ENCODE measurements around the gene ADAMTS17. TPM values are rescaled to one million over a fixed set of nuclear protein-coding genes. Genes with fewer than 3 reads are reported as not detected.

The ADAMTS17 gene
- total and polyA plus RNA-seq, 2 experiments from 2014 or later = 3.7 to 4.4 TPM

- Histone ChIP-seq H3K4me1 (ENCODE audit: insufficient read depth) (no peaks in the 10 kb centered on the region), H4K20me1 (ENCODE audit: insufficient read depth, poor library complexity, severe bottlenecking) (no peaks in the 10 kb centered on the region)
- DNase-seq (ENCODE audit: low spot score) = no peak
These were observed 386.6 kb downstream of the ADAMTS17 start for GRCh38 chr15:99955181-99955525.

GRCh38 chr15:99954361-99955180 lies 387.2 kb downstream of the ADAMTS17 start:
- TF ChIP-seq EZH2 (IDR thresholded peaks at IDR 0.05; ENCODE audit: borderline replicate concordance) = no peak
- no peak for TF ChIP-seq CTCF (IDR thresholded peaks at IDR 0.05; ENCODE audit: poor library complexity)
- TF ChIP-seq EZH2phosphoT487 (IDR thresholded peaks at IDR 0.05; ENCODE audit: low read depth, severe bottlenecking, unreplicated experiment) = no peak

More at GRCh38 chr15:99955181-99955525, 386.6 kb downstream of the ADAMTS17 start:
- H3K36me3 ChIP-seq (replicated peaks; ENCODE audit: insufficient read depth, low read depth) = no peaks in the 10 kb centered on the region
- H3K9me2 ChIP-seq (replicated peaks; ENCODE audit: insufficient read depth) = no peaks in the 10 kb centered on the region
- no peaks in the 10 kb centered on the region for H3K9me3 ChIP-seq (ENCODE audit: low read depth)
- no peak overlapping the region for H3K4me3 ChIP-seq
- no peak for TF ChIP-seq EZH2phosphoT487 (IDR thresholded peaks at IDR 0.05; ENCODE audit: low read depth, severe bottlenecking, unreplicated experiment)
- TF ChIP-seq CTCF (IDR thresholded peaks at IDR 0.05; ENCODE audit: poor library complexity) = no peak
- TF ChIP-seq EZH2 (IDR thresholded peaks at IDR 0.05; ENCODE audit: borderline replicate concordance) = no peak
- H3K27me3 ChIP-seq = peaks cover 3% of the 10 kb centered on the region
- H2AFZ ChIP-seq = no peak overlapping the region
- 88% methylated on average over 1 of the region's 1 CpG for WGBS (ENCODE audit: low lambda C conversion rate, missing lambda C conversion rate)
- no peak overlapping the region for H3K4me2 ChIP-seq
- H3K27ac ChIP-seq = no peak overlapping the region
- no peaks in the 10 kb centered on the region for H3K79me2 ChIP-seq

GRCh38 chr15:99953886-99954285 lies 387.9 kb downstream of the ADAMTS17 start:
- H3K79me2 ChIP-seq = no peaks in the 10 kb centered on the region
- no peaks in the 10 kb centered on the region for H3K27me3 ChIP-seq
- no peak overlapping the region for H3K4me3 ChIP-seq
- no peak overlapping the region for H2AFZ ChIP-seq
- H3K9me3 ChIP-seq (ENCODE audit: low read depth) = no peaks in the 10 kb centered on the region
- no peak overlapping the region for H3K27ac ChIP-seq
- no peak overlapping the region for H3K4me2 ChIP-seq
- H3K9me2 ChIP-seq (replicated peaks; ENCODE audit: insufficient read depth) = no peaks in the 10 kb centered on the region
- no peak for TF ChIP-seq CTCF (IDR thresholded peaks at IDR 0.05; ENCODE audit: poor library complexity)
- no peak for TF ChIP-seq EZH2phosphoT487 (IDR thresholded peaks at IDR 0.05; ENCODE audit: low read depth, severe bottlenecking, unreplicated experiment)
- no peak for TF ChIP-seq EZH2 (IDR thresholded peaks at IDR 0.05; ENCODE audit: borderline replicate concordance)
- no peak for DNase-seq (ENCODE audit: low spot score)
- no peaks in the 10 kb centered on the region for H3K36me3 ChIP-seq (replicated peaks; ENCODE audit: insufficient read depth, low read depth)
- H4K20me1 ChIP-seq (ENCODE audit: insufficient read depth, poor library complexity, severe bottlenecking) = no peaks in the 10 kb centered on the region
- 93% methylated on average over 7 of the region's 7 CpGs for WGBS (ENCODE audit: low lambda C conversion rate, missing lambda C conversion rate)
- no peaks in the 10 kb centered on the region for H3K4me1 ChIP-seq (ENCODE audit: insufficient read depth)

More at GRCh38 chr15:99954361-99955180, 387.2 kb downstream of the ADAMTS17 start:
- no peaks in the 10 kb centered on the region for H3K36me3 ChIP-seq (replicated peaks; ENCODE audit: insufficient read depth, low read depth)
- no peaks in the 10 kb centered on the region for H3K79me2 ChIP-seq
- DNase-seq (ENCODE audit: low spot score) = no peak
- H3K27me3 ChIP-seq = peaks cover 1% of the 10 kb centered on the region
- no peak overlapping the region for H3K4me2 ChIP-seq
- H3K4me3 ChIP-seq = no peak overlapping the region
- no peaks in the 10 kb centered on the region for H3K4me1 ChIP-seq (ENCODE audit: insufficient read depth)
- no peaks in the 10 kb centered on the region for H3K9me2 ChIP-seq (replicated peaks; ENCODE audit: insufficient read depth)
- no peaks in the 10 kb centered on the region for H4K20me1 ChIP-seq (ENCODE audit: insufficient read depth, poor library complexity, severe bottlenecking)
- H3K9me3 ChIP-seq (ENCODE audit: low read depth) = no peaks in the 10 kb centered on the region
- 84% methylated on average over 11 of the region's 11 CpGs for WGBS (ENCODE audit: low lambda C conversion rate, missing lambda C conversion rate)
- H3K27ac ChIP-seq = peak overlapping the region; percentile 44
- no peak overlapping the region for H2AFZ ChIP-seq

Measured in hepatocyte (in vitro differentiated cells).